HEK293 (cell line): ENCODE results near the gene SEC24C.

Experiments used
- CTCF ChIA-PET: fragments of 350-600 bp; formaldehyde crosslinking; extraction: SDS; loops from one replicate; lab custom pipeline; 2021; ENCODE audit warnings: antibody characterized with exemption; lab: Yijun Ruan, JAX
- POLR2A ChIA-PET: fragments of 300-600 bp; formaldehyde crosslinking; extraction: SDS; loops from one replicate; lab custom pipeline; 2020; ENCODE audit warnings: antibody characterized with exemption, inconsistent platforms; lab: Yijun Ruan, JAX
- H3K27ac ChIP-seq: fragments of 200-500 bp; sonication (Bioruptor generic); 2 replicates; pipeline ENCODE4 v1.5.1; 2014; ENCODE audit warnings: low read depth, low read length, control low read depth, inconsistent platforms; ENCODE audit errors: extremely low read depth
- H3K36me3 ChIP-seq, 2 experiments: fragments of 200-500 bp in 1 of 2; sonication (Bioruptor generic) in 1 of 2; 1 replicate in 1 of 2; 2 replicates in 1 of 2; pipeline ENCODE4 v1.5.1; 2014 to 2017; ENCODE audit warnings: inconsistent platforms in 2 of 2, low read length in 2 of 2; ENCODE audit not compliant: control insufficient read depth in 2 of 2, insufficient read depth in 1 of 2
- H3K4me1 ChIP-seq: fragments of 200-500 bp; sonication (Bioruptor generic); 2 replicates; pipeline ENCODE4 v1.5.1; 2014; ENCODE audit warnings: mild to moderate bottlenecking, low read length, inconsistent platforms; ENCODE audit not compliant: control insufficient read depth, insufficient read depth
- H3K4me3 ChIP-seq: 2 replicates; pipeline ENCODE4 v1.5.1; 2011; ENCODE audit warnings: low read depth, mild to moderate bottlenecking, control low read depth, low read length, moderate library complexity
- H3K9me3 ChIP-seq: fragments of 200-500 bp; sonication (Bioruptor generic); 2 replicates; pipeline ENCODE4 v1.5.1; 2014; ENCODE audit warnings: low read depth, low read length, inconsistent platforms; ENCODE audit not compliant: control insufficient read depth, insufficient read depth
- AEBP2 ChIP-seq: fragments of 450-650 bp; formaldehyde crosslinking; IDR thresholded peaks from 2 replicates; pipeline ENCODE4 v1.5.1; 2016; ENCODE audit warnings: missing biosample characterization, missing genetic modification characterization, borderline replicate concordance
- EGR2 ChIP-seq: fragments of 450-650 bp; formaldehyde crosslinking; IDR thresholded peaks from 2 replicates; pipeline ENCODE4 v1.5.1; 2016; ENCODE audit warnings: low read depth, missing biosample characterization, missing genetic modification characterization
- GLI4 ChIP-seq: fragments of 450-650 bp; formaldehyde crosslinking; IDR thresholded peaks from 2 replicates; pipeline ENCODE4 v1.5.1; 2016; ENCODE audit warnings: missing biosample characterization, missing genetic modification characterization
- HOXC10 ChIP-seq: sonication (generic); formaldehyde crosslinking; IDR thresholded peaks from 2 replicates; pipeline ENCODE4 v1.8.1; 2023; ENCODE audit warnings: mild to moderate bottlenecking, missing genetic modification reagents
- PRDM6 ChIP-seq: fragments of 450-650 bp; formaldehyde crosslinking; IDR thresholded peaks from 2 replicates; pipeline ENCODE4 v1.5.1; 2017; ENCODE audit warnings: missing biosample characterization, missing genetic modification characterization
- RBAK ChIP-seq: fragments of 450-650 bp; formaldehyde crosslinking; IDR thresholded peaks from 2 replicates; pipeline ENCODE4 v1.5.1; 2016; ENCODE audit warnings: missing biosample characterization, missing genetic modification characterization
- SALL2 ChIP-seq: fragments of 450-650 bp; formaldehyde crosslinking; IDR thresholded peaks from 2 replicates; pipeline ENCODE4 v1.5.0; 2017; ENCODE audit warnings: missing biosample characterization, mild to moderate bottlenecking, missing genetic modification characterization, borderline replicate concordance
- SCRT2 ChIP-seq: fragments of 450-650 bp; formaldehyde crosslinking; IDR thresholded peaks from 2 replicates; pipeline ENCODE4 v1.5.1; 2016; ENCODE audit warnings: missing biosample characterization, missing genetic modification characterization
- YY1 ChIP-seq: fragments of 450-650 bp; formaldehyde crosslinking; IDR thresholded peaks from 2 replicates; pipeline ENCODE4 v1.5.1; 2018; ENCODE audit warnings: missing biosample characterization, missing genetic modification characterization
- ZEB2 ChIP-seq: fragments of 450-650 bp; formaldehyde crosslinking; IDR thresholded peaks from 2 replicates; pipeline ENCODE4 v1.5.1; 2016; ENCODE audit warnings: missing biosample characterization, missing genetic modification characterization
- ZNF121 ChIP-seq: fragments of 450-650 bp; formaldehyde crosslinking; IDR thresholded peaks from 2 replicates; pipeline ENCODE4 v1.5.1; 2016; ENCODE audit warnings: missing biosample characterization, missing genetic modification characterization
- ZNF157 ChIP-seq: fragments of 450-650 bp; formaldehyde crosslinking; IDR thresholded peaks from 2 replicates; pipeline ENCODE4 v1.5.1; 2016; ENCODE audit warnings: missing biosample characterization, missing genetic modification characterization
- ZNF19 ChIP-seq: fragments of 450-650 bp; formaldehyde crosslinking; IDR thresholded peaks from 2 replicates; pipeline ENCODE4; 2016; ENCODE audit warnings: missing biosample characterization, missing genetic modification characterization, low read depth
- ZNF221 ChIP-seq: fragments of 450-650 bp; formaldehyde crosslinking; IDR thresholded peaks from 2 replicates; pipeline ENCODE4 v1.5.1; 2017; ENCODE audit warnings: missing biosample characterization, missing genetic modification characterization, borderline replicate concordance
- ZNF311 ChIP-seq: fragments of 450-650 bp; formaldehyde crosslinking; IDR thresholded peaks from 2 replicates; pipeline ENCODE4 v1.5.1; 2017; ENCODE audit warnings: missing biosample characterization, missing genetic modification characterization, borderline replicate concordance
- ZNF37A ChIP-seq: fragments of 450-650 bp; IDR thresholded peaks from 2 replicates; pipeline ENCODE4 v1.5.1; 2018; ENCODE audit warnings: missing biosample characterization, missing genetic modification characterization
- ZNF416 ChIP-seq: fragments of 450-650 bp; formaldehyde crosslinking; IDR thresholded peaks from 2 replicates; pipeline ENCODE4 v1.5.1; 2016; ENCODE audit warnings: missing biosample characterization, missing genetic modification characterization
- ZNF423 ChIP-seq: fragments of 450-650 bp; formaldehyde crosslinking; IDR thresholded peaks from 2 replicates; pipeline ENCODE4 v1.5.1; 2016; ENCODE audit warnings: missing biosample characterization, missing genetic modification characterization
- ZNF518A ChIP-seq: fragments of 450-650 bp; formaldehyde crosslinking; conservative IDR thresholded peaks from 2 replicates; pipeline ENCODE4 v1.5.1; 2016; ENCODE audit warnings: low read depth, missing biosample characterization, missing genetic modification characterization
- ZNF548 ChIP-seq: fragments of 450-650 bp; formaldehyde crosslinking; IDR thresholded peaks from 2 replicates; pipeline ENCODE4 v1.5.1; 2016; ENCODE audit warnings: missing biosample characterization, missing genetic modification characterization
- ZNF549 ChIP-seq: fragments of 450-650 bp; IDR thresholded peaks from 2 replicates; pipeline ENCODE4 v1.5.1; 2018; ENCODE audit warnings: missing biosample characterization, missing genetic modification characterization, mild to moderate bottlenecking, inconsistent platforms, moderate library complexity
- ZNF596 ChIP-seq: fragments of 450-650 bp; IDR thresholded peaks from 2 replicates; pipeline ENCODE4 v1.5.0; 2018; ENCODE audit warnings: missing biosample characterization, mild to moderate bottlenecking, missing genetic modification characterization, moderate library complexity
- ZNF600 ChIP-seq: fragments of 450-650 bp; formaldehyde crosslinking; IDR thresholded peaks from 2 replicates; pipeline ENCODE4 v1.5.1; 2016; ENCODE audit warnings: missing biosample characterization, missing genetic modification characterization
- ZNF621 ChIP-seq: fragments of 450-650 bp; formaldehyde crosslinking; IDR thresholded peaks from 2 replicates; pipeline ENCODE4 v1.5.1; 2017; ENCODE audit warnings: missing biosample characterization, missing genetic modification characterization
- ZNF692 ChIP-seq: fragments of 450-650 bp; formaldehyde crosslinking; IDR thresholded peaks from 2 replicates; pipeline ENCODE4 v1.5.1; 2016; ENCODE audit warnings: missing biosample characterization, missing genetic modification characterization
- ZNF843 ChIP-seq: fragments of 450-650 bp; formaldehyde crosslinking; IDR thresholded peaks from 2 replicates; pipeline ENCODE4 v1.5.1; 2016; ENCODE audit warnings: missing biosample characterization, missing genetic modification characterization
- TF ChIP-seq, protein P1 (sequence below): fragments of 450-650 bp; formaldehyde crosslinking; IDR thresholded peaks from 2 replicates; pipeline ENCODE4 v1.5.1; 2017; ENCODE audit warnings: missing biosample characterization, missing genetic modification characterization

Gene SEC24C

DNA sequence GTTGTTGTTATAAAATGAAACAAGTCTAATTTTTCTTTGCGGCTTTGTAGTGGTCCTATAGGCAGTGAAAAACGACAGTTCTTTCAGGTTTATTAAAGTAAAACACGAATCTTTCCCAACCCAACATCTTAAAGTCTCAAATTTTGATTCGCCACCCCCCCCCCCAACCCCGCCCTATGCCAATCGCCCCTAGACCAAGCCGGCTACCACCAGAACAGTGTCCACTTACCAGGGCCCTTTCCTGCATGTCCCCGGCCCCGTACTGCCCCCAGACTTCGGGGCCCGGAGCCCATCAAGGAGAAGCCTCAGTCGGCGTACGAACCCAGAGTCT is 37.3 kb downstream of the SEC24C start (continued):
- TF ChIP-seq AEBP2 (tag by site-specific recombination): no peak
- TF ChIP-seq EGR2: no peak
- TF ChIP-seq ZNF311: no peak
- no peak for TF ChIP-seq SALL2
- no peak for TF ChIP-seq ZNF596 (tag by site-specific recombination)
- TF ChIP-seq ZNF843 (tag by site-specific recombination): no peak
- no peak for TF ChIP-seq HOXC10 (CRISPR knock-in tag)

DNA sequence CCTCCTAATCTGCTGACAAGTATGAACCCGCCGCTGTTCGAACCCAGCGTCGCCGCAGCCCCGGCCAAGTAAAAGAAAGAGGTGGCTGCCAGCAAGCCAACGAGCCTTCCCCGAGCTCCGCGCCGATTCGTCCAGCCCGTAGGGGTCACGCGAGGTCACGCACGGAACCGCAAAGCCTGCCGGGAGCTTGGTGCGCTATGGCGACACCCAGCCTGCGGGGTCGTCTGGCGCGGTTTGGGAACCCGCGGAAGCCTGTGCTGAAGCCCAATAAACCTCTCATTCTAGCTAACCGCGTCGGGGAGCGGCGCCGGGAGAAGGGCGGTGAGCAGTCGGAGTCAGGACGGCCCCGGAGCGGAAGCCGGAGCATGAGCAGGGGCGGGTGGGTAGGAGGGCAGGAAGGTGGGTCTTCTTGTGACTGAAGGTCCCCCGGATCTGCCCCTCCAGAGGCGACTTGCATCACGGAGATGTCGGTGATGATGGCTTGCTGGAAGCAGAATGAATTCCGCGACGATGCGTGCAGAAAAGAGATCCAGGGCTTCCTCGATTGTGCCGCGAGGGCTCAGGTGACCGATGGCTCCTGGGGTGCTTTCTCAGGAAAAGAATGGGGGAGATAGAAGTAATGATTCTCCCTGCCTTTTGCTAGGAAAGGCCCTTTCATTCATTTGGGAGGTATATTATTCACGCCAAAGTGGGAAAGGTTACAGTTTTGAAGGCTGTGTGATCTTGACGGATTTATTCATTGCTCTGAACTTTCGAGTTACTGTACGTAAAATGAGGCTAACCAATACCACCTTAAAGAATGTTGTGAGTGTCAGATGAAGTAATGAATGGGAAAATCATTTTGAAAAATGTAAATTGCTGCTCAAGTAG is 37.9 kb downstream of the SEC24C start, which contains the start of gene CHCHD1:
TSS of gene CHCHD1 (plus strand) at position 170 of the 870 bp plus-strand sequence. CDS start at position 198, 28 bp downstream.
- peak within 1 kb of the TSS; percentile 89 for H3K27ac ChIP-seq
- H3K9me3 ChIP-seq: no peaks in the 10 kb centered on the region
- CTCF ChIA-PET: interaction anchor here (0.7 to 1.4 kb wide), 3 partner anchors 96 to 98 kb away, joined by 3 to 4 read pairs (median 3); no protein-coding TSS in a partner anchor
- POLR2A ChIA-PET: interaction anchor here (0.6 to 5.1 kb wide), 13 partner anchors 7 to 530 kb away, joined by 3 to 60 read pairs (median 4); partner anchors contain the start of genes MRPS16, PPP3CB and SEC24C
- peaks cover 27 to 33% of the 10 kb centered on the region in 2 experiments for H3K36me3 ChIP-seq
- peaks cover 12% of the 10 kb centered on the region; the same call in 1 of the 2 replicates for H3K4me1 ChIP-seq
- H3K4me3 ChIP-seq: peak within 1 kb of the TSS; percentile 94
- TF ChIP-seq ZNF416 (tag by site-specific recombination) (no peak), ZNF157 (tag by site-specific recombination) (no peak), ZEB2 (tag by site-specific recombination) (peak; percentile 81), GLI4 (no peak), ZNF423 (no peak), ZNF621 (tag by site-specific recombination) (no peak), ZNF221 (tag by site-specific recombination) (no peak), RBAK (tag by site-specific recombination) (no peak), SCRT2 (tag by site-specific recombination) (no peak), ZNF121 (tag by site-specific recombination) (no peak), ZNF548 (no peak), ZNF518A (tag by site-specific recombination) (0 out of 2 replicates have a peak, but pooled peaks have one; percentile 13), ZNF37A (no peak), ZNF600 (tag by site-specific recombination) (no peak; the same call in 1 of the 2 replicates), ZNF549 (no peak), YY1 (tag by site-specific recombination) (peak; percentile 91), PRDM6 (tag by site-specific recombination) (no peak), ZNF692 (peak; percentile 34; the same call in 1 of the 2 replicates), ZNF19 (tag by site-specific recombination) (no peak)
- TF ChIP-seq, protein P1, sequence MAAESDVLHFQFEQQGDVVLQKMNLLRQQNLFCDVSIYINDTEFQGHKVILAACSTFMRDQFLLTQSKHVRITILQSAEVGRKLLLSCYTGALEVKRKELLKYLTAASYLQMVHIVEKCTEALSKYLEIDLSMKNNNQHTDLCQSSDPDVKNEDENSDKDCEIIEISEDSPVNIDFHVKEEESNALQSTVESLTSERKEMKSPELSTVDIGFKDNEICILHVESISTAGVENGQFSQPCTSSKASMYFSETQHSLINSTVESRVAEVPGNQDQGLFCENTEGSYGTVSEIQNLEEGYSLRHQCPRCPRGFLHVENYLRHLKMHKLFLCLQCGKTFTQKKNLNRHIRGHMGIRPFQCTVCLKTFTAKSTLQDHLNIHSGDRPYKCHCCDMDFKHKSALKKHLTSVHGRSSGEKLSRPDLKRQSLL: no peak
